HepG2 (cell line): ENCODE data around the gene TXNL4A. TPM values are rescaled to one million over a fixed set of nuclear protein-coding genes. Genes with fewer than 3 reads are reported as not detected.

Experiments
- ARID5B ChIP-seq: IDR thresholded peaks from 2 replicates; pipeline ENCODE4 v1.4.0; 2020; ENCODE audit warnings: mild to moderate bottlenecking, missing genetic modification reagents
- EED ChIP-seq: sonication (generic); formaldehyde crosslinking; IDR thresholded peaks from 2 replicates; pipeline ENCODE4 v1.5.0; 2020; ENCODE audit warnings: mild to moderate bottlenecking, missing genetic modification reagents
- FOSL2 ChIP-seq: sonication (generic); formaldehyde crosslinking; IDR thresholded peaks from 2 replicates; pipeline ENCODE4 v1.4.0; 2020; ENCODE audit warnings: missing genetic modification reagents
- PAXIP1 ChIP-seq: sonication (generic); formaldehyde crosslinking; conservative IDR thresholded peaks from 2 replicates; pipeline ENCODE4 v1.4.0; 2020; ENCODE audit warnings: mild to moderate bottlenecking, missing genetic modification reagents, moderate library complexity
- SOX5 ChIP-seq: IDR thresholded peaks from 2 replicates; pipeline ENCODE4 v1.6.1; 2016; ENCODE audit warnings: borderline replicate concordance
- ZBTB40 ChIP-seq, 2 experiments: fragments of 450-650 bp in 1 of 2; sonication (generic) in 1 of 2; formaldehyde crosslinking in 1 of 2; IDR thresholded peaks; 2 replicates each; pipeline versions ENCODE4 v1.6.1 to v1.8.0; 2016 to 2022; ENCODE audit warnings: antibody characterized with exemption in 1 of 2, mild to moderate bottlenecking in 1 of 2, missing genetic modification reagents in 1 of 2
- ZNF414 ChIP-seq: sonication (generic); formaldehyde crosslinking; IDR thresholded peaks from 2 replicates; pipeline ENCODE4 v1.5.0; 2020; ENCODE audit warnings: missing genetic modification reagents
- ZNF629 ChIP-seq: sonication (generic); formaldehyde crosslinking; conservative IDR thresholded peaks from 2 replicates; pipeline ENCODE4 v1.5.0; 2020; ENCODE audit warnings: missing genetic modification reagents
- ZNF781 ChIP-seq: sonication (generic); formaldehyde crosslinking; IDR thresholded peaks from 2 replicates; pipeline ENCODE4 v1.5.1; 2020; ENCODE audit warnings: borderline replicate concordance, mild to moderate bottlenecking, missing genetic modification reagents; ENCODE audit errors: not compliant biosample characterization
- ZSCAN22 ChIP-seq: sonication (generic); formaldehyde crosslinking; IDR thresholded peaks from 2 replicates; pipeline ENCODE4 v1.4.0; 2020; ENCODE audit warnings: mild to moderate bottlenecking, missing genetic modification reagents
- polyA plus RNA-seq, 8 experiments: library from polyadenylated mRNA; depleted of rRNA in 3 of 8; stranded (reverse) in 7 of 8; unstranded in 1 of 8; fragments of >200 nt; fragmentation: Illumina TruSeq in 4 of 8; extraction: Trizol in 4 of 8; gene quantifications; 2 replicates each; pipeline versions ENCODE4 v1.2.1 to v1.2.3, GENCODE V29; 2011 to 2016; ENCODE audit warnings: low read depth in 4 of 8, missing spikeins in 1 of 8, mixed read lengths in 1 of 8; ENCODE audit not compliant: insufficient read depth in 1 of 8
- total RNA-seq, 5 experiments: library from RNA; depleted of rRNA; stranded (reverse); fragments of >200 nt; fragmentation: Illumina TruSeq; extraction: Trizol; gene quantifications; 2 replicates each; pipeline ENCODE4 v1.2.3, GENCODE V29; 2016; ENCODE audit warnings: low read depth in 1 of 5

TXNL4A gene
- total and polyA plus RNA-seq, 2 of the 13 experiments (the other 11 are each of a cell fraction or from before 2014, with no cell fraction given): 172 to 202 TPM

GRCh38 chr18:79985172-79985571 lies 3.2 kb downstream of the TXNL4A start (continued):
- TF ChIP-seq PAXIP1: peak; percentile 59
- TF ChIP-seq ZNF414: no peak
- peak; percentile 81 for TF ChIP-seq ARID5B (CRISPR knock-in tag)
- 0 out of 2 replicates have a peak, but pooled peaks have one; percentile 13 for TF ChIP-seq ZNF629
- TF ChIP-seq EED: no peak
- TF ChIP-seq SOX5: peak; percentile 25; the same call in 1 of the 2 replicates
- no peak for TF ChIP-seq ZSCAN22
- TF ChIP-seq ZNF781 (CRISPR knock-in tag): peak; percentile 48
- TF ChIP-seq FOSL2 (CRISPR knock-in tag): no peak; the same call in 1 of the 2 replicates
- TF ChIP-seq ZBTB40 (IDR thresholded peaks at IDR 0.05): no peak
- no peak for TF ChIP-seq ZBTB40 (CRISPR knock-in tag; IDR thresholded peaks at IDR 0.05)
